ENCODE measurements around the gene C12orf50.

C12orf50 gene

GRCh38 chr12:87952850-87953249 lies 76.4 kb downstream of the C12orf50 start:
- TF ChIP-seq CTCF (IDR thresholded peaks at IDR 0.05) = no peak

- no peak for TF ChIP-seq CTCF (IDR thresholded peaks at IDR 0.05)
Measured at GRCh38 chr12:87952223-87952622, 77.0 kb downstream of the C12orf50 start.

- TF ChIP-seq CTCF (IDR thresholded peaks at IDR 0.05) = no peak
Measured at GRCh38 chr12:87943762-87944161, 85.4 kb downstream of the C12orf50 start.

GRCh38 chr12:87943023-87943422 lies 86.2 kb downstream of the C12orf50 start:
- no peak for TF ChIP-seq CTCF (IDR thresholded peaks at IDR 0.05)

- TF ChIP-seq CTCF (IDR thresholded peaks at IDR 0.05) = no peak
Measured at GRCh38 chr12:87939182-87939581, 90.0 kb downstream of the C12orf50 start.

GRCh38 chr12:87935216-87935615 lies 94.0 kb downstream of the C12orf50 start:
- TF ChIP-seq CTCF (IDR thresholded peaks at IDR 0.05) = no peak

GRCh38 chr12:87933991-87934390 lies 95.2 kb downstream of the C12orf50 start:
- no peak for TF ChIP-seq CTCF (IDR thresholded peaks at IDR 0.05)

GRCh38 chr12:87931812-87932211 lies 97.4 kb downstream of the C12orf50 start:
- no peak for TF ChIP-seq CTCF (IDR thresholded peaks at IDR 0.05)

All from LNCAP (cell line).